ENCODE data around the gene FES.
"Not testable (repeated sequence)": the region's sequence is repeated elsewhere in the genome, so short reads cannot be mapped to it uniquely, and the experiment has no call there.

Gene FES

DNA sequence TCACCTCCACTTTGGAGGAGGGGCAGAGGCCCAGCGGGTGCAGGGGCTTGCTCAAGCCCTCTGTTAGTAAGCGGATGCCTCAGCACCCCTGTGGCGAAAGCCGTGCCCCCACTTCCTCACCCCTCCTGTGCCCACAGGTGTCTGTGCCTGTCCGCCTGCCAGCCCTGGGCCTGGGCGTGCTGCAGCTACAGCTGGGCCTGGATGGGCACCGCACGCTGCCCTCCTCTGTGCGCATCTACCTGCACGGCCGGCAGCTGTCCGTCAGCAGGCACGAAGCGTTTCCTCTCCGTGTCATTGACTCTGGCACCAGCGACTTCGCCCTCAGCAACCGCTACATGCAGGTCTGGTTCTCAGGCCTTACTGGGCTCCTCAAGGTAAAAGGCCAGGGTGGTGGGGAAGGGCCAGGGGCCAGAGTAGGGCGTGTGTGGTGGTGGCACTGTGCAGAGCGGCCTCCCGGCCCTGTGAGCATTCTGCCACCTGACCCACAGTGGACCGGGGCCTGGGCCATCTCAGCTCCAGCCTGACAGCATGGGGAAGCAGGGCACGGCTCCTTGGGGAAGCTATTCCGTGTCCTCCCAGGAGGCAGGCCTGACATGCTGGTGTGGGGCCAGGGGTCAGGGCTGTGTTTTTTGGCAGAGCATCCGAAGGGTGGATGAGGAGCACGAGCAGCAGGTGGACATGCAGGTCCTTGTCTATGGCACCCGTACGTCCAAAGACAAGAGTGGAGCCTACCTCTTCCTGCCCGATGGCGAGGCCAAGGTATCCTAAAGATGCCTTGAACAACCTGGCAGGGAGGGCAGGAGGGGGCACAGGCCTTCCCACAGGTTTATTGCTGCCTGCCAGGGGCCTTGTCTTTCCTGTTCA lies 27.8 kb downstream of the FES start:
- no peak for DNase-seq

DNA sequence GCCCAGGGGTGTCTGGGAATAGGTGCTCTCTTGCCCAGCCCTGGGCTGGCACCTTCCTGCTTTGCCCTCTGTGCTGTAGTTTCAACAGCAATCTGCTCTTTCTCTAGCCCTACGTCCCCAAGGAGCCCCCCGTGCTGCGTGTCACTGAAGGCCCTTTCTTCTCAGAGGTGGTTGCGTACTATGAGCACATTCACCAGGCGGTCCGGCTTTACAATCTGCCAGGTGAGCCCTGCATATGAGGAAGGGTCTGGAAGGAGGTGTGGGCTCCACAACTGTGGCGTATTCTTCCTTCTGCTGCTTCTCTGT lies 28.4 kb downstream of the FES start:
- DNase-seq, result no peak

DNA sequence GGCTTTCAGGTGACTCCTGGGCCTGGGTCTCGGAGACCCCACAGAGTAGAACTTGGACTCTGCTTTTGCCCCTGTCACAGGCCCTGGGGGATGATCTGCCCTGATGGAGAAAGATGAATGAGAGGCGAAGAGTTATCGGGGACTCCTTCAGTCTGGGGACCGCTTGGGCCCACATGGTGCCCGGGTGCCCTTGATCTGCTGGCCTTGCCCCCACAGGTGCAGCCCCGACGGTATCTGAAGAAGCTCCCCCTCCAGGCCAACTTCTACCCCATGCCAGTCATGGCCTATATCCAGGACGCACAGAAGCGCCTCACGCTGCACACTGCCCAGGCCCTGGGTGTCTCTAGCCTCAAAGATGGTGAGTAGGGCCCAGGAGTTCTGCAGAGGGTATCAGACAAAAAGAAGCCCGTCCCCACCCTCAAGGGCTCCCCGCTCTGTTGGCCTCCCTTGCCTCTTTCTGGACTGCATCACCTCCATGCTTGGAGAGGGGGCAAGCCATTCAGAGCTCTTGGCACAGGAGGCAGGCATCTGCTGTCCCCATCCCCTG lies 29.2 kb downstream of the FES start:
- no peak for DNase-seq

DNA sequence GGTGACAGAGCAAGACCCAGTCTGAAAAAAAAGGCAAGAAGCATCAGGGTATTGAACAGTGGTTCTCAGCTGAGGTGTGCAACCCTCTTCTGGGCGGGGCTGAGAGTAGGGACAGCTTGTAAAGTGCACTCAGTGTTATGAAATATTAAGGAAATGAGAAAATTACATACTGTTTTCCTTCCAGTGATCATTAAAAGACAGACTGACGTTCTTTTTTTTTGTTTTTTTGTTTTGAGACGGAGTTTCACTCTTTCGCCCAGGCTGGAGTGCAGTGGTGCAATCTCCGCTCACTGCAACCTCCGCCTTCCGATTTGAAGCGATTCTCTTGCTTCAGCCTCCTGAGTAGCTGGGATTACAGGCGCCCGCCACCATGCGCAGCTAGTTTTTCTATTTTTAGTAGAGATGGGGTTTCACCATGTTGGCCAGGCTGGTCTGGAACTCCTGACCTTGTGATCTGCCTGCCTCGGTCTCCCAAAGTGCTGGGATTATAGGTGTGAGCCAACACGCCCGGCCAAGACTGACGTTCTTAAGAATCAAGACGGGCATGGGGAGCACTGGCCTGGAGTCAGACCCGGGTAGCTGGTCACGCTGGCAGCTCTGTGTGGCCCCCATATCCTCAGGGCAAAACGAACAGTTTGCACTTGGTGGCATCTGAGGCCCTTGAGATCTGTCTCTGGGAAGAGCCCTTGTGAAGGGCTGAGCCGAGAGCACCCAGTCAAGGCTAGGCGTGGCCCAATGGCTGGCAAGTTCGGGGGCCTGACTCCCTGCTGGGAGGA lies 30.2 kb downstream of the FES start:
- DNase-seq, result no peak

DNA sequence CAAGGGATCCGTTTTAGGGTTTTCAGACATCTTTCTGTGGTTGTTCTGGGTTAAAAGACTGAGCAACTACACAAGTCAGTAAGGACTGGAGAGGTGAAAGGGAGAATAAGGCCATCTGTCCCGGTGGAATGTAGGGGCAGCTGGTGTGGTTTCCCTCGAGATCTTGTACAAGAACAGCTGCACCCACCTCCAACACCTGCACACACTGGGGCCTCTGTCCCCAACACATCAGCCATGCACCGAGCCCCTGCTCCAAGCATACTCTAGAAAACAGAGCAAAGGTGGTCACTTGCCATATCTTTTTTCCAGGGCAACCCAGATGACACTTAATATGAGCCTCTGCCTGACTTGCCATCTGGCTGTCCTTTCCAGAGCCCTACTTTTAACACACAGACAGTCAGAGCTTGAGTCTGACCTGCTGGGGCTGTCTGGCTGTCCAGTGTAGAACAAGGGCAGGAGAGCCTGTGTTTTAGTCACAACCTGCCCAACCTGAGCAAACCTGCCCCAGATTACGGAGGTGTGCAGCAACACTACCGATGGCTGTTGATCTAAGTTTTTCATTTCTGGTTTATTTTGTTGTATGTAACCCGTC lies 31.0 kb downstream of the FES start:
- no peak for DNase-seq

DNA sequence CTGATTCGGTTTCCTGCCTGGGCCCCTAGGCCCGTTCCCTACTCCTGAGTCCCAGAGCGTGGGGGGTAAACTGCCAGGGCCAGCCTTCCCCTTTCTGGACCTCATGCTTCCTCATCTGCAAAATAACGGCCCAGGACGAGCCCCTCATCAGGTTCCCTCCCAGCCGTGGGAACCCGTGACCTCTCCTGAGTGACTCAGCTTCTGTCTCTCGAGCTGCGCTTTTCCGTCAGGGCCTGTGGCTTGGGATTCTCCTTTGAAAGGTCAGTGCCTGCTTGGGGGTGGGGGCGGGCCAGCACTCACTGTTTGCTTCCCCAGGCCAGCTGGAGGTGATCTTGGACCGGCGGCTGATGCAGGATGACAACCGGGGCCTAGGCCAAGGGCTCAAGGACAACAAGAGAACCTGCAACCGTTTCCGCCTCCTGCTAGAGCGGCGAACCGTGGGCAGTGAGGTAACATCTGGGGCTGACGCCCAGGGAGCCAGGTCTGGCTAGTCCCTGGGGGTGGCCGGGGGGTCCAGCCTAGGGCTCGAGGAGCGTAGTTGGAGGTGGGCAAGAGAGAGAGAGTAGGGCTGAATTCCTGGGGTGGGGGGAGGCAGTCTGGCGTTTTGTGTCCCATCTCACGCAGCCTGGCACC lies 31.6 kb downstream of the FES start:
- no peak for DNase-seq

DNA sequence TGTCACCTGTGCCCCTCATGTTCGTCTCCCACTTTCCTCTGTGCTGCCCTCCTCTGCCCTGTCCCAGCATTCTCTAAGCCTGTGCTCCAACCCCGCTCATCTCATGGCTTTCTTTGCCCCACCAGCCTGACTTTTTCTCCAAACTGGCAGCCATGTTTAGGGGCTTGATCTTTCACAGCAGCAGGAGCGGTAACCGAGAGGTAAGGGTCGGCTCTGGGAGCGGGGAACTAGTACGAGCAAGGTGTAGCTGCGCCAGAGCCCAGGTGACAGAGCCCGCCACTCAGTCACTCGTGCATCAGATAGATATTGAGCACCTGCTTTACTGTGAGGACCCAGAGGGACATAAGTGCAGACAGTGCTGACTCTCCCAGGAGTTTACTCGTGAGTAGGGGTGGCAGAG lies 32.2 kb downstream of the FES start:
- no peak for DNase-seq

DNA sequence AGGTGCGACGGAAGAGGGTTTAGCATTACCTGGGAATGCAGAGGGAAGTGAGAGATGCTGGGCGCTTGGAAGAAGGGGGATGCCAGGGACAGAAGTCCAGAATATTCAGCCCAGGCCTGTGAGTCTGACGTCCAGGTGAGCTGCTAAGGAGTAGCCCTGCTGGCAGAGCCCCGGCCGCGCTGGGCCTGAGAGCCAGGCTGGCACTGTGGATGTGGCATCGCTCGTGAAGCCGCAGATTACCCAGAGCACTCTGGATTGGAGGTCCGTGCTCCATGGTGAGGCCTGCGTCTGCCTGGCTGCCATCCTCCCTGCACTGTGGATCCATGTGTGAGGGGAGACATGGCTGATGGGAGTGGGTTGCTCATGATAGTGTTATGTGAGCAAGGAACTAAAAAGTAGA lies 33.3 kb downstream of the FES start:
- no peak for DNase-seq

DNA sequence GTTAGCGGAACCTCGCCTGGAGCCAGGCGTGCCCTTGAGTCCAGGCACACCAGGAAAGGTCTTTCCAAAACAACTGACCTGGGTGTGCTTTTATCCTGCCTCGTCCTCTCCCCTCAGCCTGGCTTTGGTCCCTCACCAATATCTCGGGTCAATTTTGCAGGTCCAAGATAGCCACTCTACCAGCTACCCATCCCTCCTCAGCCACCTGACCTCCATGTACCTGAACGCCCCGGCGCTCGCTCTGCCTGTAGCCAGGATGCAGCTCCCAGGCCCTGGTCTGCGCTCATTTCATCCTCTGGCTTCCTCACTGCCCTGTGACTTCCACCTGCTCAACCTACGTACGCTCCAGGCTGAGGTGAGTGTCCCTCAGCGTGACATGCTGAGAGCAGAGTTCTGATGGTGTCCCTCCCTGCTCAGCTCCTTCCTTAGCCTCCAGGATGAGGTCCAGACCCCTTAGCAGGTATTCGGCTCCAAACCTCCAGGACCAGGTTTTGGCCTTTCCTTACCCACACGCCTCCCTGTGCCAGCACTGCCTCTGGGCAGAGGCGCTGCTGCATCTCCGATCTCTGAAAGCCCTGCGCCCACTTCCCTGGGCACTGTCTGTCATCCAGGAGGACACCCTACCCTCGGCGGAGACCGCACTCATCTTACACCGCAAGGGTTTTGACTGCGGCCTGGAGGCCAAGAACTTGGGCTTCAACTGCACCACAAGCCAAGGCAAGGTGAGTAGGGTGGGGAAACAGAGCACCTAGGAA lies 33.9 kb downstream of the FES start:
- no peak for DNase-seq

DNA sequence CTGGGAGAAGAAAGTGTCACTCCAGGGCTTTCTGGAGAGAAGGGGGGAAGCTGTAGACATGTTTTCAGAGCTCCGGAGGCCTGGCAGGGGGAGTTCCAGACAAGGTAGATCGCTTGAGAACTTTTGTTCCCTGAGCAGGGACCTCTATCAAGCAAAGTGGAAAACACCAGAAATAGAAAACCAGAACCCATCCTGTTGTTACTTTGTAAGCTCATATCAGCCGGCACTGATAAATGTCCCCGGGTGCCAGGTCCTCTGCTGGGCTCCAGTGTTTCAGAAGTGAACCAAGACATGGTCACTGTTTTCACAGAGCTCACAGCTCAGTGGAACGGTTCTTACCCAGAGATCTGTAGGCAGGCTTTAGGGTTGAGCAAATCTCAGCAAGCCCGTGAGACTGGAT lies 34.5 kb downstream of the FES start:
- DNase-seq, result no peak

DNA sequence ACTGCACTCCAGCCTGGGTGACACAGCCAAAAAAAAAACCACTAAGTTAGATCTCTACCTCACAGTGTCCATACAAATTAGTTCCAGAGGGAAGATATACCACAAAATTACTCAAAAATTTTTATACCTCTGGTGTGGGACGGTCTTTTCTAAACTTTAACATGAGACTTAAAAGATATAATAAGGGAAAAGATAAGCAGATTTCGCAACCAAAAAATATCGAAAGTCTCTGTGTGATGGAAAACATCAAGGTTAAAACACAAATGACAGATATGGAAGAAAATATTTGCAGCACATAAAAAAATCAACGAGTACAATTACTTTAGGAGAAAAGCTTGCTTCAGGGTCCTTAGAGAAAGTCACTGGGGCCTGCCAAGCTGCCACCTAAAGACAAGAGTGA lies 37.6 kb downstream of the FES start:
- DNase-seq, result no peak

DNA sequence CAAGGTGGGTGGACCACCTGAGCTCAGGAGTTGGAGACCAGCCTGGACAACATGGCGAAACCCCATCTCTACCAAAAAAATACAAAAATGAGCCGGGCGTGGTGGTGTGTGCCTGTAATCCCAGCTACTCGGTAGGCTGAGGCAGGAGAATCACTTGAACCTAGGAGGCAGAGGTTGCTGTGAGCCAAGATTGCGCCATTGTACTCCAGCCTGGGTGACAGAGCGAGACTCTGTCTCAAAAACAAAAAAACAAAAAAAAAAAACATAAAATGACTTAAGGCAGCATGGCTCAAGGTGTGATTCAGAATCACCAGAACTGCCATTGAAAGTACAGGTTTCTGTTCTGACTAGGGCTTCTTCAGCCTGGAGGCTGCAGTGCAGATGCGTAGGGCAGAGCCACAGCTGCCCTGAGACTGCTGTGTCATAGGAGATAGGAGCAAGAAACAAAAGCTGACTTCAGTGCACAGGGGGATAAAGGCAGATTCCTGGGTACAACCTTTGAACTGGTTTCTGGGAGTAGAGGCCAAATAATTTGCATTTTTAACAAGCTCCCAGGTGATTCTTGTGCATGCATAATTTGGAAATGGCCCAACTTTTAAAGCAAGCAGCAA lies 38.5 kb downstream of the FES start:
- not testable (repeated sequence) for DNase-seq

DNA sequence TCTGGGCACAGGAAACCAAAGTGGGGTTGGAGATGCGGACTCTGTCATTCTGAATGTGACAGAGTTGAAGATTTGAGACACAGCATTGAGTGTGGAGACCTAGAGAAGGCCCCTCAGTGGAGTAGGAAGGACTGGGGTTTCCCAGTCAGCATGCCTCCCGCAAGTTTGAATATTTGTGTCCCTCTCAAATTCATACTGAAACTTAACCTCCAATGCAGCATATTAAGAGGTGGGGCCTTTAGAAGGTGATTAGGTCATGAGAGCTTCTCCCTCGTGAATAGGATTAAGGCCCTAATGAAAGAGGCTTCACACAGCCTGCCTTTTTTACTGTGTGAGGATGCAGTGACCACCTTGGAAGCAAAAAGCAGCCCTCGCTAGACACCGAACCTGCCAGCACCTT lies 40.1 kb downstream of the FES start:
- no peak for DNase-seq

DNA sequence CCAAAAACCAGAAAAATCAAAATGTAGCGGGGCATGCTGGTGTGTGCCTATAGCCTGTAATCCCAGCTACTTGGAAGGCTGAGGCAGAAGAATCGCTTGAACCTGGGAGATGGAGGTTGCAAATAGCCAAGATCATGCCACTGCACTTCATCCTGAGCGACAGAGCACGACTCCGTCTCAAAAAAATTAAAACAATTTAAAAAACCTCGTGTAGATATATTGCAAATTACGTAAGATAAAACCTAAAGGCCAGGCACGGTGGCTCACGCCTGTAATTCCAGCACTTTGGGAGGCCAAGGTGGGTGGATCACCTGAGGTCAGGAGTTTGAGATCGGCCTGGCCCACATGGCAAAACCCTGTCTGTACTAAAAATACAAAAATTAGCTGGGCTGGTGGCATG lies 42.5 kb downstream of the FES start:
- DNase-seq, result not testable (repeated sequence)

DNA sequence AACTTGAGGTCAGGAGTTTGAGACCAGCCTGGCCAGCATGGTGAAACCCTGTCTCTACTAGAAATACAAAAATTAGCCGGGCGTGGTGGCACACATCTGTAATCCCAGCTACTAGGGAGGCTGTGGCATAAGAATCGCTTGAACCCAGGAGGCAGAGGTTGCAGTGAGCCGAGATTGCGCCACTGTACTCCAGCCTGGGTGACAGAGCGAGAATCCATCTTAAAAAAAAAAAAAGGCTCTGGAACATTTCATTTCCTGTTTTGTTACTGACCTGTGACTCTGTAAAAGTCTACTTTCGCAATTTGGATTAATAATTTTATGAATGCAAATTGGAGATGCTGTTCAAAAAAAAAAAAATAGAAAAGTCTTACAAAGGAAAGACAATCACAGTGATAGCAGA lies 43.8 kb downstream of the FES start:
- DNase-seq, result not testable (repeated sequence)

DNA sequence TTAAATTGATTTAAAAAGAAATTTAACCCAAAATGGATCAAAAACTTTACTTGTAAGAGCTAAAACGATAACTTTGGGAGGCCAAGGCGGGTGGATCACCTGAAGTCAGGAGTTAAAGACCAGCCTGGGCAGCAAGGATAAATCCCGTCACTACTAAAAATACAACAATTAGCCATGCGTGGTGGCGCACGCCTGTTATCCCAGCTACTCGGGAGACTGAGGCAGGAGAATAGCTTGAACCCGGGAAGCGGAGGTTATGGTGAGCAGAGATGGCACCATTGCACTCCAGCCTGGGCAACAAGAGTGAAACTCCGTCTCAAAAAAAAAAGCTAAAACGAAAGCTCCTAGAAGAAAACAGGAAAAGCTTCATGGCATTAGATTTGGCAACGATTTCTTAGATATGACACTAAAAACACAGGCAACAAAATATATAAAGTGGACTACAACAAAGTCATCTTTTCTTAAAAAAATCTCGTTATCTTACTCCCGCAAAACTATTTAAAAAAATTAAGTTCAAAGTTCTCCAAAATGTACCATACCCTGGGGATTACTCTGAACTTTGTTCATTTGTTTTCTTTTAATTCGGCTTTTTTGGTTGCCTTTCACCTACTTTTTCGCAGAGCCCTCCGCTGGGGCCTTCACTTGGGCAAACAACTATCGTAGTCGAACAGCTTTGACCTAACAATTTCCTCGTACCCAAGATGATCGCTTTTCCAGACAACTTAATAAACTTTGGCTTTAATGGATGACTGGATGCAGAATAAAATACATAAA lies 45.1 kb downstream of the FES start:
- DNase-seq, result no peak

DNA sequence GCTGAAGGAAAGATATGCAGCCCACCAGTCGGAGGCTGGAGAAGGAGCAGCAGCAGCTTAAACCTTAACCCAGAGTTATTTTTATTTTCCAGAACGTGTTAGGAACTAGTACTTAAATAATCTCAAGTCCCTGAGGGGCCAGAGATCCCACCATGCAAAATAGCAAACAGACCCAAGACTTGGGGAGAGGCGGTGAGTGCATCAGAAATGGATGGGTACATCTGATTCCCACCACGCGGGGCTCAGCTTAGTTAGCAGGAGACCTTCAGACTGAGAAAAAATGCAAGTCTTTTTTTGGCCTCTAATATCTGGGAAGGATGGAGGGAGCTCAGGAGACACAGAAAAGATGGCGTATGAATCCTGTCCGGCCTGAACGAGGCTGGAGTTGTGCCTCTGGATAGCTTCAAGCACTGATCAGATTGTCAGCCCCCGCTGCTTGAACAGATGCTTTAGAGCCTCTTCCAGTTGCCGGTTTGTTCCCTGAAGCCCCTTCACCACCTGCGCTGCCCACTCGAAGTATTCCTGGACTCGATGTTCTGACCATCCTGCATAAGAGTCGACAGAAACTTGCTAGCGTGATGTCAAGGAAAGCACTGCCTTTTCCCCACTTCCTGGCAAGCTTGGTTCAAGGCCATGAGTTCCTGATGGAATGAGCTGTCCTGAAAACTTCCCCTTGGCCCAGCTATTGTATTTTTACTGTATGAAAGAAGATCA lies 46.7 kb downstream of the FES start:
- DNase-seq, result peak; percentile 65

DNA sequence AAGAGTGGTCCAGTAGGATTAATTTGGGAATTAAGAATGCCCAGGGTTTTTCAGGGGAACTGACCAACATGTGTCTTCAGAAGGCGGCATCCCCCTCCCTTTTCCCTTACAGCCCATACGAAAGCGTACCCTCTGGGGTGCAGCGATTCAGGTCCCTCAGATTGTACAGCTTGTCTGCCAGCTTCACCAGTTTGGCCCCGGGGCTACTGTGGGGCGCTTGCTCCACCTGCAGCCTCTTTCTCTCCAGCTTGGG lies 47.2 kb downstream of the FES start:
- DNase-seq, result no peak

DNA sequence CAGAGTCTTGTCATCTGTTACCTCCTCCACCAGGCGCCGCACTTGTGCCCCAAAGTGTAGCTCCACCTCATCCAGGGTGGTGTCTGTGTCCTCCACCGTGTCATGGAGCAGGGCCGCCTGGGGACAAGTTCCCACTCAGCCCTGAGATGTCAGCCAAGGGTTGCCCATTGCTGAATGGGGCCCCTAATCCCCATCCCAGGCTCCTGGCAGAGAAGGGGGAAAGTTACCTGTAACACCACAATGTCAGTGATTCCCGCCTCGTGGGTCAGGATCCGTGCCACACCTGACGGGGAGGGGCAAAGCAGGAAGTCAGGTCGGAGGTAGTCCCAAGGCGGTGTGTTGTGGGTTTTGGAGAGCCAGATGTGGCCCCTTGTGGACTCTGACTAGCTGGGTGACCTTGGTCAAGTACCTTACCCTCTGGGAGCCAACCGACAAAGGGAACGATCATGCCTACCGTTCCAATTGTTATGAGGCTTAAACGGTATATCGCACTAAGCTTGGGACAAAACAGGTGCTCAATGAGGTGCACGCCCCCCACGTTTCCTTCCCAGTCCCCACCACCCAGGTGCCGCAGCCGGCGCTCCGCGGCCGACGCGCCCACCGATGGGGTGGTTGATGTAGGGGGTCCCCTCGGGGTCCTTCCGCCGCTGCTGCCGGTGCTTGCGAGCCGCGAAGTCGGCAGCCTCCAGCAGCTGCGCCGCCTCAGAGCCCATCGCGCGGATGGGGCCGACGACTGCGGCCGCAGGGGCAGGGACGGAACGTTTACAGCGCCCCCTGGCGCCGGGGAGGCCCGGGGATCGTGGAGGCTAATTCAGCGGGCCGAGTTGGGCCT lies 47.7 kb downstream of the FES start, which contains the start of gene HDDC3:
Gene HDDC3, minus strand, starts transcription at position 722 of the 832 bp plus-strand sequence. Its CDS starts 9 bp downstream, at position 713.
- peak; percentile 91 for DNase-seq

DNA sequence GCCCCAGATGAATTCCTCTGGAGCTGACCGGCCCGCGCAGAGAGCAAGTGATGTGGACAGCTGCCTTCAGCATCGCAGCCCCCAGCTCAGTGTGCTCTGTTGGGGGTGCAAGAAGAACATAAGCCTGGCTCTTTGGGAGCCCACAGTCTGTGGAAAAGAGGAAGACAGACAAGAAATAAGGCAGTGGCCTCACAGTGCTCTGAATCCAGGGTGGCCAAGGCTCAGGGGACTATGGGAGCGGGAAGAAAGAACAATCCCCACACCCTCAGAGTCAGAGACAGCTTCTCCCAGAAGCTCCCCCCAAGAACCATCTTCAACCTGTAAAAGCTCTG lies 48.3 kb downstream of the FES start:
- DNase-seq, result no peak
